ENCODE results near the gene WDR76. TPM values are rescaled to one million over a fixed set of nuclear protein-coding genes. Genes with fewer than 3 reads are reported as not detected.
A peak's percentile ranks its signal among the peaks of the same experiment; 100 is the strongest.

WDR76 gene
- total RNA-seq, 1 donor, result 15.1 TPM

DNA sequence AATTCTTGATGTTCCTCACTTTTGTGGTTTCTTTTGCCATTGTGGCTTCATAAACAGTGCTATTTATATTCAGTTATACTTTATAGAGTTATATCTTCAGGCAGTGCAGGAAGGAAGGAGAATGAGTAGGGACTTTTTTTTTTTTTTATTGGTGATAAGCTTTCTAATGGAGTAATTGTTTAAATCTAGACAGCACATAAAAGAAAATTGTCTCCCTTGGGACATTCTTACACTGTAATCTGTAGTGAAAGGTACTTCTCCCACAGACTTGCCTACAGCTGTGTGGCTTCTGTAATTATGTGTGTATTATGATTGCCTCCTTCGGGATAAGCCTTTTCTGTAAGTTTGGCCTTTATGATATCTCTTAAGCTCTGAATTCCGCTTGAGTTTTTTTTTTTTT lies 41.6 kb downstream of the WDR76 start:
- no peak for TF ChIP-seq CTCF (IDR thresholded peaks at IDR 0.05; ENCODE audit: insufficient read depth, low read depth, low read length)
- DNase-seq (ENCODE audit: low read depth), result no peak
- H3K4me3 ChIP-seq (ENCODE audit: low read depth, low read length), result no peak overlapping the region

- TF ChIP-seq CTCF (IDR thresholded peaks at IDR 0.05; ENCODE audit: insufficient read depth, low read depth, low read length), result no peak
- no peak overlapping the region for H3K4me3 ChIP-seq (ENCODE audit: low read depth, low read length)
- DNase-seq (ENCODE audit: low read depth), result no peak
Measured at GRCh38 chr15:43871835-43872234, 45.0 kb downstream of the WDR76 start.

GRCh38 chr15:43872416-43873020 lies 45.7 kb downstream of the WDR76 start:
- peak; percentile 70 for TF ChIP-seq CTCF (IDR thresholded peaks at IDR 0.05; ENCODE audit: insufficient read depth, low read depth, low read length)
- no peak overlapping the region for H3K4me3 ChIP-seq (ENCODE audit: low read depth, low read length)
- peak; percentile 79 for DNase-seq (ENCODE audit: low read depth)

- no peak for TF ChIP-seq CTCF (IDR thresholded peaks at IDR 0.05; ENCODE audit: insufficient read depth, low read depth, low read length)
- H3K4me3 ChIP-seq (ENCODE audit: low read depth, low read length), result no peak overlapping the region
- no peak for DNase-seq (ENCODE audit: low read depth)
Measured at GRCh38 chr15:43873651-43874050, 46.8 kb downstream of the WDR76 start.

- DNase-seq (ENCODE audit: low read depth), result no peak
- no peak overlapping the region for H3K4me3 ChIP-seq (ENCODE audit: low read depth, low read length)
- TF ChIP-seq CTCF (IDR thresholded peaks at IDR 0.05; ENCODE audit: insufficient read depth, low read depth, low read length), result no peak
Measured at GRCh38 chr15:43876872-43877271, 50.1 kb downstream of the WDR76 start.

GRCh38 chr15:43877371-43877770 lies 50.6 kb downstream of the WDR76 start:
- TF ChIP-seq CTCF (IDR thresholded peaks at IDR 0.05; ENCODE audit: insufficient read depth, low read depth, low read length), result no peak
- DNase-seq (ENCODE audit: low read depth), result no peak
- H3K4me3 ChIP-seq (ENCODE audit: low read depth, low read length), result no peak overlapping the region

DNA sequence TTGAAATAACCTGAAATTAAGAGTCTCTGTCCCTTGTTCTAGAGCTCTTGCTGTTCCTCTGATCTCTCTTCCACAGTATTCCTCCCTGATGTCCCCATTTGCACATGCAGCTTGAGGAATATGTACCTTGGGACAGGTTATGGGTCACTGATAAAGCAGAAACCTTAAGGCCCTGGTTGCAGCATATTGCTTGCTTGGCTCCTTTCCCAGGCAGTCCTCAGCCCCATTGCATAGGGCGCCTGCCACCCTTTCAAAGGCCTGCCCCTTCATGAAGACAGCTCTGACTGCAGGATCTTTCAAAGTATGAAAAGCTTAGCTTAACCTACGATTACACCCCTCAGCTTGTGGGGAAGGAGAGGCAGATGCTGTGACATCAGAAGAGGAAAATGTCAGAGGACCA lies 51.6 kb downstream of the WDR76 start:
- no peak overlapping the region for H3K4me3 ChIP-seq (ENCODE audit: low read depth, low read length)
- no peak for DNase-seq (ENCODE audit: low read depth)
- TF ChIP-seq CTCF (IDR thresholded peaks at IDR 0.05; ENCODE audit: insufficient read depth, low read depth, low read length), result no peak

All from fibroblast of villous mesenchyme (primary cell).